Measurements from ENCODE around the gene IL20. TPM values are rescaled to one million over a fixed set of nuclear protein-coding genes. Genes with fewer than 3 reads are reported as not detected.

The IL20 gene
- total and polyA plus RNA-seq, 7 donors: not detected

DNA sequence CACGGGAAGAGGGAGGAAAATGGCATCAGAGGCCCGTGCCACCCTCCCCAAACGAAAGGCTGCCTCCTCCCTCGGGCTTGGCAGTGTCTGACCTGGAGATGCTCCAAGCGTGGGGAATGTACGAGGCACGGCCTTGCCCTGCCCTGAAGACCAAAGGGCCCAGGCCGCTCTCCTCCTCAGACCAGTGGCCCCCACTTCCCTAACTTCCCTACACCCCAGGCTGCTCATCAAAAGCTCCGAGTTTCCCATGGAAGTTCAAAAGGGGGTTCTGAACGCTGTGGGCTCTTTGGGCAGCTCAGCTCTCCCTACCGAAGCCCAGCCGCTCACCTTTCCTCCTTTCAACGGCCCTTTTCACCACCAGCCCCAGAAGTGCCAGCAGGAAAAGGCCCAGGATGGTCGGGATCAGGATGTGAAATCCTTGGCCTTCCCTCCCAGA is 44.5 kb downstream of the IL20 start:
- H3K27me3 ChIP-seq: peaks cover 0 to 21% (median 14%) of the 10 kb centered on the region in 3 donors
- H3K4me1 ChIP-seq: peaks cover 0 to 21% (median 15%) of the 10 kb centered on the region in 4 donors
- no peaks in the 10 kb centered on the region for H3K9me3 ChIP-seq
- intact Hi-C loops (cut with DNase I): loop anchor here (5.0 to 10.0 kb wide), 2 partner anchors 183 to 415 kb away; no protein-coding TSS in a partner anchor
- no peak for TF ChIP-seq POLR2A (IDR thresholded peaks at IDR 0.05)
- TF ChIP-seq POLR2AphosphoS5 (IDR thresholded peaks at IDR 0.05): no peak
- TF ChIP-seq EP300 (IDR thresholded peaks at IDR 0.05): no peak
- TF ChIP-seq CTCF (IDR thresholded peaks at IDR 0.05): no peak
- peak overlapping the region in 2 of 4 donors; percentile 33 to 51 for H3K27ac ChIP-seq
- peak overlapping the region; percentile 30 to 62 (median 54) for H3K4me3 ChIP-seq
- no peak for DNase-seq
- 23 to 42% methylated on average over 14 of the region's 14 CpGs for WGBS, 2 donors
- no peaks in the 10 kb centered on the region for H3K36me3 ChIP-seq

GRCh38 chr1:206911064-206911663 is 45.7 kb downstream of the IL20 start:
- TF ChIP-seq CTCF (IDR thresholded peaks at IDR 0.05): peak; percentile 23 to 84 (median 60)
- no peak for TF ChIP-seq EP300 (IDR thresholded peaks at IDR 0.05)
- DNase-seq: no peak
- no peaks in the 10 kb centered on the region for H3K36me3 ChIP-seq
- 2 to 7% methylated on average over 1 of the region's 1 CpG for WGBS, 2 donors
- intact Hi-C loops (cut with DNase I): loop anchor here (5.0 to 10.0 kb wide), 2 partner anchors 184 to 416 kb away; no protein-coding TSS in a partner anchor
- peaks cover 0 to 21% (median 15%) of the 10 kb centered on the region in 4 donors for H3K4me1 ChIP-seq
- H3K27ac ChIP-seq: no peak overlapping the region
- H3K4me3 ChIP-seq: no peak overlapping the region
- H3K9me3 ChIP-seq: no peaks in the 10 kb centered on the region
- H3K27me3 ChIP-seq: peaks cover 0 to 21% (median 14%) of the 10 kb centered on the region in 3 donors

DNA sequence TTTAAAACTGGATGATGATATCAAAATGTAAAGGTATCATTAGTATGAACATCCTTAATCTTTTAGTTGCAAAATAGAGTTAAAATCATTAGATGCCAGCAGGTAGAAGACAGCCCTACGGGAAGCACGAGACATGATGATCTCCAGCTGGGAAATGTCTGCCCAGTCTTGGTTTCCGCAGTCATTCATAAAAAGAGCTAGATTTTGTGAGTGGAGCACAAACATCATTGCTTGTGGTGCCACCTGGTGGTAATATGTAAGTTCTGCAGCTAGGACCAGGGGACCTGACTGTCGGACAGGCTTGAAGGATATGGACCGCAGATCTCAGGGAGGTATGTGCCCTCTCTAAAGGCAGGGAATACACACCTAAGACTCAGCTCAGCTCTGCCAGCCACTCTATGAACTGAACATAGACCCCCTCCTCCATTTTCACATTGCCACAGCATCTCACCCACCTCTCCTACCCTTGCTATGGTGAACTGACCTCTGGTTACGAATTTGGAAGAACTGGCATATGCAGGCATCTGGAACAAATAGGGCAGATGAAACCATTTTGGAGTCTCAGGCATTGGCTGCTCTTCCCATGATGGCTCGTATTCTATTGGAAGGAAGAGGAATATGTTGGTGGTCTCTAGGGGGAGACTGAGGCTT is 47.1 kb downstream of the IL20 start:
- DNase-seq: peak; percentile 87

GRCh38 chr1:206913766-206914537 is 48.5 kb downstream of the IL20 start:
- WGBS, 2 donors: 84 to 90% methylated on average over 12 of the region's 12 CpGs
- peaks cover 0 to 18% (median 14%) of the 10 kb centered on the region in 3 donors for H3K27me3 ChIP-seq

More for the DNA sequence above, 47.1 kb downstream of the IL20 start:
- Histone ChIP-seq H3K4me1 (peaks cover 0 to 21% (median 15%) of the 10 kb centered on the region in 4 donors), H3K9me3 (no peaks in the 10 kb centered on the region), H3K27me3 (peaks cover 0 to 21% (median 14%) of the 10 kb centered on the region in 3 donors), H3K4me3 (no peak overlapping the region), H3K27ac (no peak overlapping the region), H3K36me3 (no peaks in the 10 kb centered on the region)
- intact Hi-C loops (cut with DNase I): loop anchor here (1.0 to 10.0 kb wide), 3 partner anchors 185 to 418 kb away; no protein-coding TSS in a partner anchor
- 24 to 29% methylated on average over 7 of the region's 7 CpGs for WGBS, 2 donors
- TF ChIP-seq POLR2AphosphoS5 (IDR thresholded peaks at IDR 0.05) (peak in 2 of 4 donors; percentile 62 to 71), EP300 (IDR thresholded peaks at IDR 0.05) (no peak), CTCF (IDR thresholded peaks at IDR 0.05) (peak; percentile 54 to 86 (median 82))

More at GRCh38 chr1:206913766-206914537, 48.5 kb downstream of the IL20 start:
- Histone ChIP-seq H3K27ac (no peak overlapping the region), H3K36me3 (no peaks in the 10 kb centered on the region), H3K4me3 (no peak overlapping the region), H3K4me1 (peaks cover 0 to 18% (median 13%) of the 10 kb centered on the region in 4 donors), H3K9me3 (no peaks in the 10 kb centered on the region)
- DNase-seq: no peak
- intact Hi-C loops (cut with DNase I): loop anchor here (1.0 to 10.0 kb wide), 3 partner anchors 187 to 419 kb away; no protein-coding TSS in a partner anchor
- TF ChIP-seq POLR2AphosphoS5 (IDR thresholded peaks at IDR 0.05) (no peak), CTCF (IDR thresholded peaks at IDR 0.05) (no peak), EP300 (IDR thresholded peaks at IDR 0.05) (no peak), POLR2A (IDR thresholded peaks at IDR 0.05) (no peak)

Data from sigmoid colon (tissue), 7 donors.